SK-N-MC (cell line): ENCODE data around the gene CADPS2.

Experiments used
- DNase-seq: peaks from one replicate; pipeline ENCODE4 v3.0.0-alpha.2; 2011; ENCODE audit warnings: low read depth, low spot score
- H3K27ac ChIP-seq: fragments of 200-600 bp; sonication (generic); 2 replicates; pipeline ENCODE4 v1.5.1; 2016; ENCODE audit warnings: mixed run types
- H3K36me3 ChIP-seq: fragments of 200-600 bp; sonication (generic); 2 replicates; pipeline ENCODE4 v1.6.1; 2017; ENCODE audit warnings: antibody characterized with exemption, low read length, mixed read lengths; ENCODE audit not compliant: insufficient read depth
- H3K4me3 ChIP-seq: fragments of 200-600 bp; sonication (generic); 2 replicates; pipeline ENCODE4 v1.5.1; 2016
- H3K9ac ChIP-seq: fragments of 200-600 bp; sonication (generic); 2 replicates; pipeline ENCODE4 v1.8.0; 2017; ENCODE audit warnings: mixed run types, mixed read lengths; ENCODE audit not compliant: insufficient read length
- H3K9me3 ChIP-seq: fragments of 200-600 bp; sonication (generic); 2 replicates; pipeline ENCODE4 v1.6.1; 2017; ENCODE audit warnings: low read depth, mild to moderate bottlenecking, antibody characterized with exemption, low read length, moderate library complexity, mixed read lengths
- EZH2 ChIP-seq: fragments of 200-600 bp; sonication (generic); IDR thresholded peaks from one replicate; pipeline ENCODE4 v1.6.1; 2017; ENCODE audit warnings: antibody characterized with exemption
- FOXP2 ChIP-seq: optimal IDR thresholded peaks from 2 replicates; pipeline ENCODE3; 2011; ENCODE audit warnings: mild to moderate bottlenecking, moderate library complexity; ENCODE audit not compliant: insufficient read depth; ENCODE audit errors: extremely low read length, control extremely low read depth
- POLR2AphosphoS5 ChIP-seq: IDR thresholded peaks from 2 replicates; pipeline ENCODE4 v1.6.1; 2012; ENCODE audit warnings: mild to moderate bottlenecking, low read depth, low read length, borderline replicate concordance

Gene CADPS2

DNA sequence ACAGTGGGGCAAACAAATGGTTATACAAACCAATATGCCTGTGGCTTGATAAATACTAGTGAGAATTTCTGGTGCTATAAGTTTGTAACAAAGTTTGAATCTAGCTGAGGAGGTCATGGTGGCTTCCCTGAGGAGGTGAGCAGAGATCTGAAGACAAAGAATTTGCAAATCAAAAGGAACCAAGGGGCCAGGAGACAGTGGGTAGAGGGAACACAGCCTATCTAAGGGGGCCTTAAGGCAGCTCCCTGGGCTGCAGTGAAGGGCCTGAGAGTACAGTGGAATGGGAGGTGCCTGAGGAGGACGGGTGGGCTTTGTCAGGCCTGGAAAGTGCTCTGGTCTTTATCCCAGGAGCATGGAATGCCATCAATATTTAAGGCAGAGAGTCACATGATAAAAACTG is 209.1 kb downstream of the CADPS2 start:
- no peak overlapping the region for H3K9ac ChIP-seq
- H3K36me3 ChIP-seq: no peaks in the 10 kb centered on the region
- H3K9me3 ChIP-seq: no peaks in the 10 kb centered on the region
- no peak overlapping the region for H3K27ac ChIP-seq
- no peak for DNase-seq
- no peak for TF ChIP-seq EZH2
- no peak for TF ChIP-seq POLR2AphosphoS5
- no peak for TF ChIP-seq FOXP2
- no peak overlapping the region for H3K4me3 ChIP-seq

DNA sequence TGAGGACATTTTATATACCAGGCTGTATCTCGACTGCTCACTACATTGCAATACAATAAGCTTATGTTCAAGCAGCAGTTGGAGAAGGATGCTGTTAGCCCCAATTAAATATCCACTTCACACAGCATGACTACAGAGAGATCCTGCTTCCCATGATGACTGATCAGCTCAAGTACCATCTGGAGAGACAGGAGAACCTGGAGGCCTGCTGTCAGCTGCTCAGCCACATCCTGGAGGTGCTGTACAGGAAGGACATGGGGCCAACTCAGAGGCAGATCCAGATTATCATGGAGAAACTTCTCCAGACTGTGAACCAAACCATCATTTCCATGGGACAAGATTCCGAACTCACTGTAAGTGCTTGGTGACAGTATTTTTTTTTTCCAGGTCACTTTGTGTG is 209.8 kb downstream of the CADPS2 start:
- Histone ChIP-seq H3K4me3 (no peak overlapping the region), H3K27ac (no peak overlapping the region), H3K36me3 (no peaks in the 10 kb centered on the region), H3K9me3 (no peaks in the 10 kb centered on the region), H3K9ac (no peak overlapping the region)
- peak; percentile 30 for DNase-seq
- TF ChIP-seq EZH2 (no peak), POLR2AphosphoS5 (no peak), FOXP2 (no peak)

GRCh38 chr7:122675621-122676020 is 210.6 kb downstream of the CADPS2 start:
- Histone ChIP-seq H3K36me3 (no peaks in the 10 kb centered on the region), H3K27ac (no peak overlapping the region), H3K4me3 (no peak overlapping the region), H3K9me3 (no peaks in the 10 kb centered on the region), H3K9ac (no peak overlapping the region)
- TF ChIP-seq FOXP2 (no peak), POLR2AphosphoS5 (no peak), EZH2 (no peak)
- DNase-seq: no peak

DNA sequence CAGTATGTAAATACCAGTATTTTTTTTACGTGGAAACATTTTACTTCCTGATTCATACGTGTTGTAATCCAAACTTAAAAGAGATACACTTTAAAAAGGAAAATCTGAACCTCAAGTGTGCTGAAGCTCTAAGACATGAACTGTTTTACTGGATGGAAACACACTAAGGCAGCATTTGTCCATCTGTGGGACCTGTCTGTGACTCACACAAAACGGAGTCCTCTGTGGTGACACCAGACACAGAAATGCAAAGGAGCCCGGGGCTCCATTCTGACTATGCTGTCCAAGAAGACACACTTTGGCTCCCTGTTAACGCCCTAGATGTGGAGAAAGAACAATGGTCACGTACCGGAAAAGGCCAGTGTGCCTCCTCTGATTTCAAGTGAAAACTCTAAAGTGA is 211.2 kb downstream of the CADPS2 start:
- peak overlapping the region; percentile 67 for H3K4me3 ChIP-seq
- peak overlapping the region; percentile 54 for H3K9ac ChIP-seq
- DNase-seq: no peak
- H3K36me3 ChIP-seq: no peaks in the 10 kb centered on the region
- no peaks in the 10 kb centered on the region for H3K9me3 ChIP-seq
- TF ChIP-seq POLR2AphosphoS5 (no peak), FOXP2 (no peak), EZH2 (no peak)
- H3K27ac ChIP-seq: peak overlapping the region; percentile 70

- peak; percentile 73 for DNase-seq
These were observed 211.8 kb downstream of the CADPS2 start for GRCh38 chr7:122674502-122674901.

DNA sequence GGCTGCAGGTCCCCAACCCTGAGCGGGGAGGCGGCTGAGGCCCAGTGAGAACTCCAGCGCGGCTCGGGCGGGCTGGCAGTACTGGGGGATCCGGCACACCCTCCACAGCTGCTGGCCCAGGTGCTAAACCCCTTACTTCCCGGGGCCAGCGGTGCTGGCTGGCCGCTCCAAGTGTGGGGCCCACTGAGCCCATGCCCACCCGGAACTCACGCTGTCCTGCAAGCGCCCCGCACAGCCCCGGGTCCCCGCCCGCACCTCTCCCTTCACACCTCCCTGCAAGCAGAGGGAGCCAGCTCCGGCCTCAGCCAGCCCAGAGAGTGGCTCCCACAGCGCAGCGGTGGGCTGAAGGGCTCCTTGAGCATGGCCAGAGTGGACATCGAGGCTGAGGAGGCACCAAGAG is 212.3 kb downstream of the CADPS2 start:
- peak overlapping the region; percentile 67; the same call in 1 of the 2 replicates for H3K4me3 ChIP-seq
- TF ChIP-seq POLR2AphosphoS5: no peak
- no peak for TF ChIP-seq FOXP2
- no peak for TF ChIP-seq EZH2
- no peaks in the 10 kb centered on the region for H3K36me3 ChIP-seq
- peak overlapping the region; percentile 70 for H3K27ac ChIP-seq
- no peak for DNase-seq
- no peak overlapping the region for H3K9ac ChIP-seq
- H3K9me3 ChIP-seq: no peaks in the 10 kb centered on the region

More at GRCh38 chr7:122674502-122674901, 211.8 kb downstream of the CADPS2 start:
- no peaks in the 10 kb centered on the region for H3K36me3 ChIP-seq
- H3K27ac ChIP-seq: peak overlapping the region; percentile 70
- TF ChIP-seq FOXP2: no peak
- TF ChIP-seq POLR2AphosphoS5: no peak
- TF ChIP-seq EZH2: no peak
- H3K9me3 ChIP-seq: no peaks in the 10 kb centered on the region
- peak overlapping the region; percentile 54 for H3K9ac ChIP-seq
- peak overlapping the region; percentile 67 for H3K4me3 ChIP-seq

DNA sequence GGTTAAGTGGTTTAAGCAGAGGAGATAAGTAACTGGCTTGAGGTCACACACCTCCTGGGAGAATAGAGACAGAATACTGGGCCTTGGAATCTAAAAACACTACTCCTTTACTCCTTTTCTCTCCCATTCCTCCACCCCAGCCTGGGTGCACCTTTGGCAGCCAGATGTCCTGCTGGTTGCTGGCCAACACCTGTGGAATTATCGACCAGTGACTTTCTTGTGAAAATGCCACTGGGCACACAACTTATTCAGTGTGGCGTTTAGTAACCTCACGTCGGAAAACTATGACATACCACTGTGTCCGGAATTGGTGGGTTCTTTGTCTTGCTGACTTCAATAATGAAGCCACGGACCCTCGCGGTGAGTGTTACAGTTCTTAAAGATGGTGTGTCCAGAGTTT is 213.7 kb downstream of the CADPS2 start:
- Histone ChIP-seq H3K9ac (no peak overlapping the region), H3K4me3 (no peak overlapping the region), H3K27ac (no peak overlapping the region), H3K9me3 (no peaks in the 10 kb centered on the region), H3K36me3 (no peaks in the 10 kb centered on the region)
- DNase-seq: no peak
- no peak for TF ChIP-seq EZH2
- no peak for TF ChIP-seq POLR2AphosphoS5
- no peak for TF ChIP-seq FOXP2

GRCh38 chr7:122663733-122664132 is 222.5 kb downstream of the CADPS2 start:
- Histone ChIP-seq H3K27ac (no peak overlapping the region), H3K9me3 (no peaks in the 10 kb centered on the region), H3K36me3 (no peaks in the 10 kb centered on the region), H3K9ac (no peak overlapping the region), H3K4me3 (no peak overlapping the region)
- DNase-seq: no peak
- no peak for TF ChIP-seq EZH2
- no peak for TF ChIP-seq FOXP2
- TF ChIP-seq POLR2AphosphoS5: no peak

DNA sequence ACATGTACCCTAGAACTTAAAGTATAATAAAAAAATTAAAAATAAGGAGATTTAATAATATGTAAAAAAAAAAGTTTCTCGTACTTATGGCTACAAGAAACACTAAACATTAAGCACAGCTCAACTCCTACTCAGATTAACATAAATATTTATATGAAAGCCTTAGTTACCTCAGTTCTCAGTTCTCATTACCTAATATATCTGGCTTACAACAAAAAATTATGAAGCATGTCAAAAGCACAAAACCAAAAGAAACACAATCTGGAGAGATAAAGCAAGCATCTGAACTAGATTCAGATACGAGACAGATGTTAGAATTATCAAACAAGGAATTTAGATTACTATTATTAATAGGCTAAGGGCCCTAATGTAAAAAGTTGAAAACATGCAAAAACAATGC is 227.4 kb downstream of the CADPS2 start:
- Histone ChIP-seq H3K4me3 (no peak overlapping the region), H3K9me3 (no peaks in the 10 kb centered on the region)
- no peak for TF ChIP-seq POLR2AphosphoS5

More for the DNA sequence above, 227.4 kb downstream of the CADPS2 start:
- Histone ChIP-seq H3K27ac (no peak overlapping the region), H3K9ac (no peak overlapping the region), H3K36me3 (no peaks in the 10 kb centered on the region)
- DNase-seq: no peak
